Sigmoid colon (tissue), 4 donors: ENCODE measurements around the gene MED13L.

Experiments
- CTCF ChIP-seq, 4 experiments: fragments of 450-650 bp in 3 of 4; fragments of 200-600 bp in 1 of 4; IDR thresholded peaks; one replicate each; pipeline ENCODE4 v1.5.1; 2016 to 2019; ENCODE audit warnings: antibody characterized with exemption in 4 of 4, mild to moderate bottlenecking in 3 of 4, moderate library complexity in 2 of 4
- EP300 ChIP-seq, 4 donors: sonication (generic); formaldehyde crosslinking; IDR thresholded peaks; one replicate each; pipeline ENCODE4 v1.6.1; 2017; ENCODE audit warnings: antibody characterized with exemption in 4 of 4
- POLR2A ChIP-seq, 2 donors: fragments of 450-650 bp; IDR thresholded peaks; one replicate each; pipeline ENCODE4 v1.6.1; 2016; ENCODE audit warnings: antibody characterized with exemption in 2 of 2, mild to moderate bottlenecking in 2 of 2, moderate library complexity in 2 of 2
- POLR2AphosphoS5 ChIP-seq, 4 donors: sonication (generic); formaldehyde crosslinking; IDR thresholded peaks; one replicate each; pipeline ENCODE4 v1.6.1; 2017; ENCODE audit warnings: antibody characterized with exemption in 4 of 4

GRCh38 chr12:116087399-116087798 lies 190.1 kb downstream of the MED13L start:
- TF ChIP-seq CTCF (IDR thresholded peaks at IDR 0.05) (no peak), POLR2AphosphoS5 (IDR thresholded peaks at IDR 0.05) (no peak), POLR2A (IDR thresholded peaks at IDR 0.05) (no peak), EP300 (IDR thresholded peaks at IDR 0.05) (no peak)
